ENCODE measurements around the gene WDR82.

DNA sequence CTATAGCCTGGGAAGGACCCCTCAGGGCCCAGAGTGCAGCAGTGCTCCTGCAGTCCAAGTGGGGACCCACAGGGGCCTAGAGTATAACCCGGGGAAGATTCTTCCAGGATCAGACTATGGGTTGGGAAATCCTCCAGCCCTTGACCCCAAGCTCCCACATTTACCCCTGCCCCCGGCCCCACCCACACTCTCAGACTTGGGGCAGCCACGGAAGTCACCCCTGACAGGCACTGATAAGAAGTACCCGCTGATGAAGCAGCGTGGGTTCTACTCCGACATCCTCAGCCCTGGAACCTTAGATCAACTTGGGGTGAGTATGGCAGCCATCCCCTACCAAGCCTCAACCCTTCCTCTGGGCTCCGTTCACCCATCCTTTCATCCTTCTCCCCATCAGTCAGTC is 44.0 kb upstream of the WDR82 start:
- TF ChIP-seq, protein P1, sequence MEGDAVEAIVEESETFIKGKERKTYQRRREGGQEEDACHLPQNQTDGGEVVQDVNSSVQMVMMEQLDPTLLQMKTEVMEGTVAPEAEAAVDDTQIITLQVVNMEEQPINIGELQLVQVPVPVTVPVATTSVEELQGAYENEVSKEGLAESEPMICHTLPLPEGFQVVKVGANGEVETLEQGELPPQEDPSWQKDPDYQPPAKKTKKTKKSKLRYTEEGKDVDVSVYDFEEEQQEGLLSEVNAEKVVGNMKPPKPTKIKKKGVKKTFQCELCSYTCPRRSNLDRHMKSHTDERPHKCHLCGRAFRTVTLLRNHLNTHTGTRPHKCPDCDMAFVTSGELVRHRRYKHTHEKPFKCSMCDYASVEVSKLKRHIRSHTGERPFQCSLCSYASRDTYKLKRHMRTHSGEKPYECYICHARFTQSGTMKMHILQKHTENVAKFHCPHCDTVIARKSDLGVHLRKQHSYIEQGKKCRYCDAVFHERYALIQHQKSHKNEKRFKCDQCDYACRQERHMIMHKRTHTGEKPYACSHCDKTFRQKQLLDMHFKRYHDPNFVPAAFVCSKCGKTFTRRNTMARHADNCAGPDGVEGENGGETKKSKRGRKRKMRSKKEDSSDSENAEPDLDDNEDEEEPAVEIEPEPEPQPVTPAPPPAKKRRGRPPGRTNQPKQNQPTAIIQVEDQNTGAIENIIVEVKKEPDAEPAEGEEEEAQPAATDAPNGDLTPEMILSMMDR (IDR thresholded peaks at IDR 0.05): no peak
- TF ChIP-seq POLR2A (IDR thresholded peaks at IDR 0.05): no peak
- TF ChIP-seq POLR2AphosphoS5 (IDR thresholded peaks at IDR 0.05): no peak
